Activated T-cell treated with anti-CD3 and anti-CD28 coated beads for 4 hours (primary cell): Measurements from ENCODE around the gene PNMA8A.

Experiments
- DNase-seq: peaks from one replicate; pipeline ENCODE4 v3.0.0-alpha.2; 2020

PNMA8A gene

GRCh38 chr19:46426035-46426505, 45.3 kb downstream of the PNMA8A start:
- no peak for DNase-seq

DNA sequence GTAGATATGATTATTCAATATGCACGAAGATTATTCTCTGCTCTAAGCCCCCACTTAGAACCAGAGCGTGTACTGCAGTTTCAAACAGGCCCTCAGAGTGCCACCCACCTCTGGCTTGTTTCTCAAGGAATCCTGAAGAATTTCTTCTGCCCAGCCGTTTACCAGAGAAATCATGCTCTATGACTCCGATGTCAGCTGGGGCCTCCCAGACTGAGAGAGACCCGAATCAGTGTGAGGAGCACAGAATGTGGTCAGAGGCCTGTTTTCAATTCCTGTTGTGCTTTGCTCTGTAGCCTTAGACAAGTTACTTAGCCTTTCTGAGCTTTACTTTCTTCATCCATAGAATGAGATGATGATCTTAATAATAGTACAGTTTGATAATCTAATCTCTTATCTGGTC, 48.2 kb downstream of the PNMA8A start:
- DNase-seq = no peak

DNA sequence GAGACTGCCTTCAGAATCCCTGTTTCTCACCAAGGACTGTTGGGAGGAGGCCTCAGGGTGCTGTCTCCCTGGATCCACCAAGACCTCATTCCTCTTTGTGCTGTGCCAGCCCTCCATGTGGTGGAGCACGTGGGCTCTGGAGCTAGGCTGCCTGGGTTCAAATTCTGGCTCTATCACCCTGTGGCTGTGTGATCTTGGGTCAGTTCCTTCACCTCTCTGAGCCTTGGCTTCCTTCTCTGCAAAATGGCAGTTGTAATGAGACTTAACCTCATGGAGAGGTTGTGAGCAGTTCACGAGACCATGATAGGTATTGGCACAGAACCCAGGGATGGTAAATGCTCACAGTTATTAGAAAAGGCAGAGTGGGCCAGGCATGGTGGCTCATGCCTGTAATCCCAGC, 49.0 kb downstream of the PNMA8A start:
- DNase-seq = no peak

GRCh38 chr19:46420056-46420455, 51.3 kb downstream of the PNMA8A start:
- DNase-seq = no peak
